ENCODE data around the gene MXI1. TPM values are rescaled to one million over a fixed set of nuclear protein-coding genes. Genes with fewer than 3 reads are reported as not detected.

Gene MXI1
- total and polyA plus RNA-seq, 2 donors (not counting 1 experiment from before 2014, with no cell fraction given): 12.0 to 32.4 TPM

DNA sequence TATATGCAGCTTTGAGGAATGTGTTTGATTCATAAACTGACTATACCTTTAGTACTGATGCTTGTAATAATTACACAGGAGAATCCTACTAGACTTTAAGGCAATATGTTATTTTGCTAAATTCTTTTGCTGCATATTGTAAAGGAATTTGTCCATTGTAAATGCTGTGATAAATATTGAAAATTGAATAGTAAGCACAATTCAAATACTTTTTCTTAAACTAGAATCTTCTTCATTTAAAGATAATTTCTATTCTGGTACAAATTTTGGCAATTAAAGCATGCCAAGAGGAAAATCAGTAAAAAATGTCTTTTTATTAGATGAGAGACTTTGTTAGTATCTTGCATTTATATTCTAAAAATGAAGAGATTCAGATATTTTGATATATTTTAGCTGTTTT is 51.9 kb downstream of the MXI1 start:
- H3K4me3 Mint-ChIP-seq: no peak overlapping the region
- ChIA-PET POLR2A (no interaction called here), CTCF (interaction anchor here (1.6 to 1.7 kb wide), 2 partner anchors 14 to 121 kb away, joined by 3 to 5 read pairs; no protein-coding TSS in a partner anchor)
- Histone ChIP-seq H3K9me3 (ENCODE audit: control extremely low read depth in 1 of 3, control insufficient read depth in 2 of 3, insufficient read depth in 1 of 3, low read length in 2 of 3) (peaks cover 0 to 3% (median 0%) of the 10 kb centered on the region in 3 donors), H3K27me3 (replicated peaks in 1 of 4; ENCODE audit: control extremely low read depth in 1 of 4, control insufficient read depth in 3 of 4, insufficient read depth in 4 of 4, low read length in 3 of 4) (no peaks in the 10 kb centered on the region), H2AFZ (ENCODE audit: insufficient read depth, low read depth, low read length, poor library complexity, severe bottlenecking) (no peak overlapping the region), H3K4me1 (ENCODE audit: control insufficient read depth in 2 of 2, insufficient read depth in 2 of 2, low read length in 2 of 2) (no peaks in the 10 kb centered on the region), H3K27ac (ENCODE audit: low read length in 2 of 2) (no peak overlapping the region), H3K4me2 (replicated peaks; ENCODE audit: low read depth, low read length, poor library complexity, severe bottlenecking) (no peak overlapping the region), H3K36me3 (replicated peaks in 1 of 2; ENCODE audit: control extremely low read depth in 1 of 2, control insufficient read depth in 1 of 2, extremely low read depth in 1 of 2, insufficient read depth in 2 of 2, low read length in 1 of 2) (no peaks in the 10 kb centered on the region), H4K20me1 (ENCODE audit: control insufficient read depth, insufficient read depth, low read length, poor library complexity, severe bottlenecking) (peaks cover 6% of the 10 kb centered on the region), H3K79me2 (ENCODE audit: control insufficient read depth, insufficient read depth, low read length) (no peaks in the 10 kb centered on the region), H3K4me3 (ENCODE audit: control extremely low read depth in 1 of 5, extremely low read depth in 1 of 5, insufficient read depth in 1 of 5, low read depth in 2 of 5, low read length in 4 of 5) (no peak overlapping the region), H3K9ac (ENCODE audit: low read length) (no peak overlapping the region)
- H3K27ac Mint-ChIP-seq: no peak overlapping the region
- no peaks in the 10 kb centered on the region for H3K4me1 Mint-ChIP-seq
- H3K9me3 Mint-ChIP-seq (ENCODE audit: insufficient read depth): no peaks in the 10 kb centered on the region
- intact Hi-C loops (cut with micrococcal nuclease): no loop called here
- DNase-seq: no peak
- no peak for ATAC-seq (ENCODE audit: low read depth)
- no peaks in the 10 kb centered on the region for H3K27me3 Mint-ChIP-seq
- TF ChIP-seq EZH2 (IDR thresholded peaks at IDR 0.05; ENCODE audit: borderline replicate concordance, insufficient read depth, low read depth, low read length, poor library complexity, severe bottlenecking) (no peak), CTCF (IDR thresholded peaks at IDR 0.05) (no peak)

DNA sequence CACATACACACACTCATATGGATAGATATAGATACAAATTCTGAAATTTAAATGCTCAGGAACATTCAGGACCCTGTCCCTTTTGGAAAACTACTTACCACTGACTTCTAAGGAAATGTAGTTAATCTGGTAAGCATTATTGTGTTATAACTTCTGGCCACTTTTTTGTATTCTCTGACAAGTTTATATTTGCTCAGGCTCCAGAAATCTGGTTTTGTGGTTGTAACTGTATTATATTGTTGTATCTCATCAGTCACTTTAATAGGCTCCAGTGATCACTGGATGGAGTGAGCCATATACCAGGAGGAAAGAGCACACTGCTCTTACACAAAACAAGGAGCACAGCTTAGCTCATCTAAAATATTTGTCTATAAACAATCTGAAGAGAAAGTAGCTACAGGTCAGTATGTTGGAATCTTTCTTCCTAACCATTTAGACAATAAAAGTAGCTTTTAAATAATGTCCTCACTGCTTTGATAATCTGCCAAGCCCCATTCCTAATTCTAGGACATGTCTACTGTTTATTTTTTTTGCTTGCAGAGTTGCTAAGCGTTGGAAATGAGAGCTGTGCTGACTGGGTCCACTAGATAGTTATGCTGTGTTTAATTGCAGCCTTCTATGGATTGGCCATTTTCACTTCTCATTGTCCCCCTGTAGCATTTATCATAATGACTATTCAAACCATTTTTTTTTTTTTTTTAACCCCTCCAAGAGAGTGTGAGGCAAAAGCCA is 53.5 kb downstream of the MXI1 start:
- Histone ChIP-seq H3K79me2 (ENCODE audit: control insufficient read depth, insufficient read depth, low read length) (no peaks in the 10 kb centered on the region), H3K4me2 (replicated peaks; ENCODE audit: low read depth, low read length, poor library complexity, severe bottlenecking) (no peak overlapping the region), H3K9ac (ENCODE audit: low read length) (no peak overlapping the region), H4K20me1 (ENCODE audit: control insufficient read depth, insufficient read depth, low read length, poor library complexity, severe bottlenecking) (peaks cover 6% of the 10 kb centered on the region), H3K4me3 (ENCODE audit: control extremely low read depth in 1 of 5, extremely low read depth in 1 of 5, insufficient read depth in 1 of 5, low read depth in 2 of 5, low read length in 4 of 5) (no peak overlapping the region), H3K27ac (ENCODE audit: low read length in 2 of 2) (no peak overlapping the region), H3K36me3 (replicated peaks in 1 of 2; ENCODE audit: control extremely low read depth in 1 of 2, control insufficient read depth in 1 of 2, extremely low read depth in 1 of 2, insufficient read depth in 2 of 2, low read length in 1 of 2) (no peaks in the 10 kb centered on the region), H3K4me1 (ENCODE audit: control insufficient read depth in 2 of 2, insufficient read depth in 2 of 2, low read length in 2 of 2) (no peaks in the 10 kb centered on the region), H3K9me3 (ENCODE audit: control extremely low read depth in 1 of 3, control insufficient read depth in 2 of 3, insufficient read depth in 1 of 3, low read length in 2 of 3) (no peaks in the 10 kb centered on the region), H2AFZ (ENCODE audit: insufficient read depth, low read depth, low read length, poor library complexity, severe bottlenecking) (no peak overlapping the region), H3K27me3 (replicated peaks in 1 of 4; ENCODE audit: control extremely low read depth in 1 of 4, control insufficient read depth in 3 of 4, insufficient read depth in 4 of 4, low read length in 3 of 4) (no peaks in the 10 kb centered on the region)
- CTCF ChIA-PET: interaction anchor here (0.7 to 1.1 kb wide), 2 partner anchors 18 to 402 kb away, joined by 4 to 5 read pairs; no protein-coding TSS in a partner anchor
- Mint-ChIP-seq H3K27me3 (no peaks in the 10 kb centered on the region), H3K9me3 (ENCODE audit: insufficient read depth) (no peaks in the 10 kb centered on the region), H3K4me3 (no peak overlapping the region), H3K4me1 (no peaks in the 10 kb centered on the region), H3K27ac (no peak overlapping the region)
- POLR2A ChIA-PET: interaction anchor here (0.6 kb wide), 1 partner anchor 14 kb away, joined by 12 read pairs; no protein-coding TSS in a partner anchor
- WGBS (ENCODE audit: insufficient coverage): no CpG with 5 or more reads among the region's 1 CpG
- ATAC-seq (ENCODE audit: low read depth): no peak
- TF ChIP-seq CTCF (IDR thresholded peaks at IDR 0.05): no peak
- no peak for TF ChIP-seq EZH2 (IDR thresholded peaks at IDR 0.05; ENCODE audit: borderline replicate concordance, insufficient read depth, low read depth, low read length, poor library complexity, severe bottlenecking)
- intact Hi-C loops (cut with micrococcal nuclease): no loop called here
- DNase-seq: no peak
